ENCODE data around the gene TTLL1.

The TTLL1 gene

DNA sequence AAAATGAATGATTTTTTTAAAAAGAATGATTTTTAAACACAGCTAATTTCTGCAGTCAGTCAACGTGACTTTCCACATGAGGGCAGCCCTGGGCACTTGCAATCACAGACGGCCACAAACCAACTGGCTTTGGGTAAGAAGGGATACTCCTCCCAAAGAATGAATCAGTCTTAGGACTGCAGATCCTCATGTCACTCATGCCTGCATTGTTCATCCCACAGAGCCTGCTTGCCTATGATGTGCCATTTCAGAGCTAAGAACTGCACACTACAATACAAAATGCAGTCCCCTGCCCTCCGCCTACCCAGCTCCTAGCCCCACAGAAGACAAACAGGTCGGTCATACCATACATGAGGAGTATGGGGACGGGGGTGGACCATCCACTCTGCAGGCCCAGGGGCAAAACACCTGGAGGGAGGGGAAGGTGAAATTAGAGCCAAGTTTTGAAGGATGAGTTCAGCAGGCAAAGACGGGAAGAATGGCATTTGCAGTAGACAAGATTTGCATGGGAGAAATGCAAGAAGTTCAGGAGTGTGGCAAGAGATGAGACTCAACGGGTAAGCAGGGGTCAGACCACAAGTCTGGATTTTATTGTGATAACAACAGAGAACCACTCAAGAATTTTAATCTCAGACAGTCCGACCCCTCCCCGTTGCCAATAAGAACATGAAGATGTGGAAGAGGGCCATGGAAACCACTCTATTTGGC, 98.9 kb downstream of the TTLL1 start:
- DNase-seq: no peak

Measured in NCI-H1694 treated with DMSO at 0.1 percent for 48 hours (cell line).